ENCODE measurements around the gene FAM20C.

Gene FAM20C

DNA sequence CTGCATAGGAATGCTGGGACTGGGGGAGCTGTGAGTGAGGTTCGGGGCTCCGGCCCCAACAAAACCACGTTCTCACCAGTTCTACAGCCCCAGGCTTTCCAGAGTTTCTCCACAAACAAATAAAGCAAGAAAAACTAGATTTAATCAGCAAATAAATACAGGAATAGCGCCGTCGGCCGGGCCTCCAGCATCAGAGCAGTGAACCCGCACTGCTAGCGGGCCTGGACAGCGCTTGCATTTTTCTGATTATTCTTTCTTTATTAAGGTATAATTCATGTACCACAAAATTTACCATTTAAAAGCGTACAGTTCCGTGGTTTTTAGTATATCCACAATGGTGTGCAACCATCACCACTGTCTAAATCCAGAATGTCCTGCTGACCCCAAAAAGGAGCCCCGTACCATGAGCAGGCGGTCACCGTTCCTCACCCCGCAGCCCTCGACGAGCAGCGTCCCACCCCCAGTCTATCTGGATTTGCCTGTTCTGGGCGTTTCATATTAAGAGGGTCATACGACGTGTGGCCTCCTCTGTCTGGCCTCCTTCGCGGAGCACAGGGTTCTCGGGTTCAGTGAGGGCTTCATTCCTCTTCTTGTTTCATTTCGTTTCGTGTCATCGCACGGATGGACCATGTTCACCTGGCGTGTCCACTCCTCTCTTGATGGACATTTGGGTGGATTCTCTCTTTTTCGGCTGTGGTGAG lies 62.1 kb downstream of the FAM20C start:
- Histone ChIP-seq H3K9ac (ENCODE audit: low read length) (no peak overlapping the region), H3K4me1 (ENCODE audit: control insufficient read depth, insufficient read depth, low read length) (no peaks in the 10 kb centered on the region), H3K9me3 (ENCODE audit: control insufficient read depth, low read length) (no peaks in the 10 kb centered on the region), H3K36me3 (ENCODE audit: control insufficient read depth, insufficient read depth, low read length, severe bottlenecking) (peaks cover 88% of the 10 kb centered on the region), H3K27me3 (replicated peaks; ENCODE audit: control insufficient read depth, insufficient read depth, low read length) (no peaks in the 10 kb centered on the region), H3K4me3 (ENCODE audit: low read length) (no peak overlapping the region)
- no peak for DNase-seq (ENCODE audit: low read depth)

DNA sequence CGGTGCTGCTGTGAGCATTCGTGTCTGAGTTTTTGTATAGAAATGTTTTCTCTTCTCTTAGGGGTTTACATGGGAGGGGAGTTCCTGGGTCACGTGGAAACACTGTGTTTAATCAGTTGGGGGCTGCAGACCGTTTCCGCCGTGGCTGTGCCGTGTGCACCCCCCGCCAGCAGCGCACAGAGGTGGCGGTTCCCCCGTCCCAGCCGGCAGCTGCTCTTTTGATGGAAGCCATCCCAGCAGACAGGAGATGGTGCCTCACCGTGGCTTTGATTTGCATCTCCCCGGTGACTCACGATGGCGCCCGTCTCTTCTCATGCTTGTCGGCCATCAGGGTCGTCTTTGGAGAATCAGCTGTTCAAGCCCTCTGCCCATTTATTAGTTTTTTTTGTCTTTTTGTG lies 62.7 kb downstream of the FAM20C start:
- H3K4me1 ChIP-seq (ENCODE audit: control insufficient read depth, insufficient read depth, low read length) = no peaks in the 10 kb centered on the region
- no peak overlapping the region for H3K9ac ChIP-seq (ENCODE audit: low read length)
- H3K27me3 ChIP-seq (replicated peaks; ENCODE audit: control insufficient read depth, insufficient read depth, low read length) = no peaks in the 10 kb centered on the region
- H3K36me3 ChIP-seq (ENCODE audit: control insufficient read depth, insufficient read depth, low read length, severe bottlenecking) = peaks cover 88% of the 10 kb centered on the region
- H3K9me3 ChIP-seq (ENCODE audit: control insufficient read depth, low read length) = no peaks in the 10 kb centered on the region
- DNase-seq (ENCODE audit: low read depth) = no peak
- no peak overlapping the region for H3K4me3 ChIP-seq (ENCODE audit: low read length)

GRCh38 chr7:255721-256361 lies 63.5 kb downstream of the FAM20C start:
- no peak for DNase-seq (ENCODE audit: low read depth)
- Histone ChIP-seq H3K36me3 (ENCODE audit: control insufficient read depth, insufficient read depth, low read length, severe bottlenecking) (peaks cover 88% of the 10 kb centered on the region), H3K27me3 (replicated peaks; ENCODE audit: control insufficient read depth, insufficient read depth, low read length) (no peaks in the 10 kb centered on the region), H3K9ac (ENCODE audit: low read length) (no peak overlapping the region), H3K4me3 (ENCODE audit: low read length) (no peak overlapping the region), H3K9me3 (ENCODE audit: control insufficient read depth, low read length) (no peaks in the 10 kb centered on the region), H3K4me1 (ENCODE audit: control insufficient read depth, insufficient read depth, low read length) (no peaks in the 10 kb centered on the region)

GRCh38 chr7:256461-256940 lies 64.1 kb downstream of the FAM20C start:
- H3K36me3 ChIP-seq (ENCODE audit: control insufficient read depth, insufficient read depth, low read length, severe bottlenecking) = peaks cover 86% of the 10 kb centered on the region
- H3K9me3 ChIP-seq (ENCODE audit: control insufficient read depth, low read length) = no peaks in the 10 kb centered on the region
- no peak for DNase-seq (ENCODE audit: low read depth)
- H3K9ac ChIP-seq (ENCODE audit: low read length) = no peak overlapping the region
- no peaks in the 10 kb centered on the region for H3K27me3 ChIP-seq (replicated peaks; ENCODE audit: control insufficient read depth, insufficient read depth, low read length)
- H3K4me3 ChIP-seq (ENCODE audit: low read length) = no peak overlapping the region
- no peaks in the 10 kb centered on the region for H3K4me1 ChIP-seq (ENCODE audit: control insufficient read depth, insufficient read depth, low read length)

- peaks cover 80% of the 10 kb centered on the region for H3K36me3 ChIP-seq (ENCODE audit: control insufficient read depth, insufficient read depth, low read length, severe bottlenecking)
- DNase-seq (ENCODE audit: low read depth) = no peak
- H3K4me3 ChIP-seq (ENCODE audit: low read length) = no peak overlapping the region
- H3K27me3 ChIP-seq (replicated peaks; ENCODE audit: control insufficient read depth, insufficient read depth, low read length) = no peaks in the 10 kb centered on the region
- no peaks in the 10 kb centered on the region for H3K9me3 ChIP-seq (ENCODE audit: control insufficient read depth, low read length)
- H3K9ac ChIP-seq (ENCODE audit: low read length) = no peak overlapping the region
- H3K4me1 ChIP-seq (ENCODE audit: control insufficient read depth, insufficient read depth, low read length) = no peaks in the 10 kb centered on the region
These were observed 64.7 kb downstream of the FAM20C start for GRCh38 chr7:256981-257646.

GRCh38 chr7:257647-257992 lies 65.2 kb downstream of the FAM20C start:
- H3K36me3 ChIP-seq (ENCODE audit: control insufficient read depth, insufficient read depth, low read length, severe bottlenecking) = peaks cover 75% of the 10 kb centered on the region
- H3K27me3 ChIP-seq (replicated peaks; ENCODE audit: control insufficient read depth, insufficient read depth, low read length) = no peaks in the 10 kb centered on the region
- H3K4me3 ChIP-seq (ENCODE audit: low read length) = no peak overlapping the region
- H3K4me1 ChIP-seq (ENCODE audit: control insufficient read depth, insufficient read depth, low read length) = no peaks in the 10 kb centered on the region
- H3K9me3 ChIP-seq (ENCODE audit: control insufficient read depth, low read length) = no peaks in the 10 kb centered on the region
- H3K9ac ChIP-seq (ENCODE audit: low read length) = no peak overlapping the region
- no peak for DNase-seq (ENCODE audit: low read depth)

- Histone ChIP-seq H3K4me3 (ENCODE audit: low read length) (no peak overlapping the region), H3K9ac (ENCODE audit: low read length) (no peak overlapping the region)
- no peak for DNase-seq (ENCODE audit: low read depth)
These were observed 66.3 kb downstream of the FAM20C start for GRCh38 chr7:258476-259190.

DNA sequence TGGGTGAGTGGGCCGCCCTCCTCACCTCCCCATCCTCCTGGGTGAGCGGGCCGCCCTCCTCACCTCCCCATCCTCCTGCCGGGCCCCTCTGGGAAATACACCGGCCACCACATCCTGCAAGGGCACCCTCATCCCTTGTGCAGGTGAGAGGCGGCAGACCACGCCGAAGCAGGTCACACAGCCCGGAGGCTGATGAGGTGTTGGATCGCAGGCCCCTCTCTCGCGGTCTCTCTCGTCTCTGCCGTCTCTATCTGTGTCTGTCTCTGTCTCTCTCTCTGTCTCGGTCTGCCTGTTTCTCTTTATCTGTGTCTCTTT lies 66.8 kb downstream of the FAM20C start:
- H3K27me3 ChIP-seq (replicated peaks; ENCODE audit: control insufficient read depth, insufficient read depth, low read length) = no peaks in the 10 kb centered on the region
- no peak overlapping the region for H3K9ac ChIP-seq (ENCODE audit: low read length)
- no peak overlapping the region for H3K4me3 ChIP-seq (ENCODE audit: low read length)
- no peaks in the 10 kb centered on the region for H3K9me3 ChIP-seq (ENCODE audit: control insufficient read depth, low read length)
- no peak for DNase-seq (ENCODE audit: low read depth)
- H3K36me3 ChIP-seq (ENCODE audit: control insufficient read depth, insufficient read depth, low read length, severe bottlenecking) = peaks cover 63% of the 10 kb centered on the region
- no peaks in the 10 kb centered on the region for H3K4me1 ChIP-seq (ENCODE audit: control insufficient read depth, insufficient read depth, low read length)

More at GRCh38 chr7:258476-259190, 66.3 kb downstream of the FAM20C start:
- H3K27me3 ChIP-seq (replicated peaks; ENCODE audit: control insufficient read depth, insufficient read depth, low read length) = no peaks in the 10 kb centered on the region
- H3K36me3 ChIP-seq (ENCODE audit: control insufficient read depth, insufficient read depth, low read length, severe bottlenecking) = peaks cover 65% of the 10 kb centered on the region
- no peaks in the 10 kb centered on the region for H3K9me3 ChIP-seq (ENCODE audit: control insufficient read depth, low read length)
- no peaks in the 10 kb centered on the region for H3K4me1 ChIP-seq (ENCODE audit: control insufficient read depth, insufficient read depth, low read length)

- Histone ChIP-seq H3K9ac (ENCODE audit: low read length) (no peak overlapping the region), H3K4me1 (ENCODE audit: control insufficient read depth, insufficient read depth, low read length) (no peaks in the 10 kb centered on the region), H3K9me3 (ENCODE audit: control insufficient read depth, low read length) (no peaks in the 10 kb centered on the region), H3K27me3 (replicated peaks; ENCODE audit: control insufficient read depth, insufficient read depth, low read length) (no peaks in the 10 kb centered on the region), H3K36me3 (ENCODE audit: control insufficient read depth, insufficient read depth, low read length, severe bottlenecking) (peaks cover 56% of the 10 kb centered on the region), H3K4me3 (ENCODE audit: low read length) (no peak overlapping the region)
- no peak for DNase-seq (ENCODE audit: low read depth)
These were observed 67.5 kb downstream of the FAM20C start for GRCh38 chr7:259751-260405.

- no peak overlapping the region for H3K4me3 ChIP-seq (ENCODE audit: low read length)
These were observed 68.3 kb downstream of the FAM20C start for GRCh38 chr7:260441-261281.

More at GRCh38 chr7:260441-261281, 68.3 kb downstream of the FAM20C start:
- H3K27me3 ChIP-seq (replicated peaks; ENCODE audit: control insufficient read depth, insufficient read depth, low read length) = no peaks in the 10 kb centered on the region
- no peaks in the 10 kb centered on the region for H3K9me3 ChIP-seq (ENCODE audit: control insufficient read depth, low read length)
- no peak overlapping the region for H3K9ac ChIP-seq (ENCODE audit: low read length)
- peaks cover 48% of the 10 kb centered on the region for H3K36me3 ChIP-seq (ENCODE audit: control insufficient read depth, insufficient read depth, low read length, severe bottlenecking)
- H3K4me1 ChIP-seq (ENCODE audit: control insufficient read depth, insufficient read depth, low read length) = no peaks in the 10 kb centered on the region
- DNase-seq (ENCODE audit: low read depth) = no peak

Measured in adipocyte (in vitro differentiated cells).